Testis (tissue), 3 donors: ENCODE measurements around the gene ELOVL1. TPM values are rescaled to one million over a fixed set of nuclear protein-coding genes. Genes with fewer than 3 reads are reported as not detected.
A peak's percentile ranks its signal among the peaks of the same experiment; 100 is the strongest.

Experiments
- DNase-seq: peaks from one replicate; pipeline ENCODE4 v3.0.0-alpha.2; 2019
- H3K27ac ChIP-seq, 2 donors: fragments of 200-600 bp; sonication (generic); one replicate each; pipeline ENCODE4 v1.5.1; 2019
- H3K27me3 ChIP-seq: fragments of 200-600 bp; sonication (generic); one replicate; pipeline ENCODE4 v1.5.1; 2019
- H3K36me3 ChIP-seq: fragments of 200-600 bp; sonication (generic); one replicate; pipeline ENCODE4 v1.5.1; 2017; ENCODE audit warnings: low read depth; ENCODE audit errors: missing control alignments
- H3K4me1 ChIP-seq: fragments of 200-600 bp; sonication (generic); one replicate; pipeline ENCODE4 v1.5.1; 2019
- H3K4me3 ChIP-seq, 2 donors: fragments of 200-600 bp; sonication (generic); one replicate each; pipeline ENCODE4 v1.5.1; 2017 to 2019
- H3K9me3 ChIP-seq: fragments of 200-600 bp; sonication (generic); one replicate; pipeline ENCODE4 v1.5.1; 2017
- POLR2A ChIP-seq: fragments of 450-650 bp; IDR thresholded peaks from one replicate; pipeline ENCODE4 v1.6.1; 2017; ENCODE audit warnings: antibody characterized with exemption, mild to moderate bottlenecking, moderate library complexity
- WGBS, 2 donors: methylation state at CpG; one replicate each; pipeline ENCODE4 v1.1.5; 2018; 5-methylcytosine and 5-hydroxymethylcytosine counted together
- intact Hi-C: fragments of 100-400 bp; cut with DNase I; formaldehyde crosslinking; loops from one replicate; pipeline ENCODE4 v1.15.1; 2023; ENCODE audit warnings: low total_unique reads
- polyA plus RNA-seq: library from polyadenylated mRNA; stranded (reverse); fragments of 350-450 nt; fragmentation: Illumina TruSeq; extraction: RNeasy Lipid Tissue Mini Kit (QIAGEN cat#74804); gene quantifications from one replicate; pipeline ENCODE4 v1.2.3, GENCODE V29; 2014; ENCODE audit warnings: low read depth, low replicate concordance; ENCODE audit not compliant: insufficient read depth
- total RNA-seq, 2 donors: library from RNA; depleted of rRNA; stranded (reverse); fragments of >200 nt; gene quantifications; one replicate each; pipeline ENCODE4 v1.2.3, GENCODE V29; 2016
- TF ChIP-seq, protein P1 (sequence below), 3 experiments: fragments of 450-650 bp in 2 of 3; fragments of 200-600 bp in 1 of 3; sonication (generic) in 1 of 3; IDR thresholded peaks; one replicate each; pipeline ENCODE4 v1.5.1; 2016 to 2019; ENCODE audit warnings: antibody characterized with exemption in 3 of 3, mild to moderate bottlenecking in 2 of 3, moderate library complexity in 1 of 3

The ELOVL1 gene
- total and polyA plus RNA-seq, 3 donors from 2014 or later = 30.6 to 51.5 (median 40.1) TPM

DNA sequence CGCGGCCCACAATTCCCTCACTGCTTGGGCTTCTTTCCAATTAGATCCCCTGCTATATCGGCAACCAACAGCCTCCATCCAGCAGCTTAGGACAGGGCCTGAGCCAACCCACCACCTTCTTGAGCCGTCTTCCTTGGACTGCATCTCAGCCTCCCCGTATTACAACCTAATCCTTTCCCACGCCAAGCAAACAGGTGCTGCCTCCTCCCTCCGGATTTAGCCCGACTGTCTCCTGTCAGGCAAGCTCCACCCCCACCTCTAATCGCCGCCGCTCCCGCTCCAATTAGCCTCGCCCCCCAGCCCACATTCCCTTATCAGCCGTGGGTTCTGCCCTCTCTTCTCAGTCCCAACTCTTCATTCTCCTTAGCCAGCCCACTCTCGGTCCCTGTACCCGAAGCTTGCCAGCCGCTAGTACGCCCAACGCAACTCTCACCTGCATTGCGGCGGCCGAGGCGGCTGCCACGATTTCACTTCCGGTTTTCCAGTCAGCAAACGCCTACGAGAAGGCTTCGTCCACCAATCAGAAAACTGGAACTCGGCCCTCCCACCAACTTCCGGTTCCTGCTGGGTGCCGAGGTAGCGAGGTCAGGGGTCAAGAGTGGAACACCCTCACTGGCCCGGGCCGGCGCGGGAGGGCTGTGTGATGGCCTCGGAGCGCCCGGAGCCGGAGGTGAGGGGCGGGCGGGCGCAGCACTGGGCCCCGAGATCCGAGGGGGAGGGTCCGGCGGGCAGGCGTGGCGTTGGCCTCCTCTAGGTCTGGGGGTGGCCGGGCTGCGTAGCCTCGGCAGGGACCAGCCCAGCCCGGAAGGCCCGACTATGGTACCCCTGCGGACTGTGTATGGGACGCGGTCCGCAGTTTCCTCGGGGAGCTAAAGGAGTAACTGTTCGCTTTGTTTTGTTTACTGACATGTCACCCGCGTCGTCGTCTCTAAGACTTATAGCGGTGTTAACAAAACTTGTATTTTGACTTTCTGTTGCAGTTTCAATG lies 21.8 kb upstream of the ELOVL1 start, which contains the start of the genes MED8 and SZT2:
Gene MED8 (minus strand): TSS at position 475 of the 988 bp plus-strand sequence. CDS start 36 bp downstream, at position 439.
Gene SZT2 (plus strand): TSS at position 574 of the 988 bp plus-strand sequence. CDS start 70 bp downstream, at position 644.
- Histone ChIP-seq H3K9me3 (no peaks in the 10 kb centered on the region), H3K27ac (peak within 1 kb of the TSS; percentile 66 to 87), H3K4me1 (peaks cover 17% of the 10 kb centered on the region), H3K36me3 (no peaks in the 10 kb centered on the region), H3K27me3 (no peaks in the 10 kb centered on the region), H3K4me3 (peak within 1 kb of the TSS; percentile 87 to 99)
- intact Hi-C loops = no loop called here
- DNase-seq = peak; percentile 98
- no peak for TF ChIP-seq POLR2A
- TF ChIP-seq, protein P1, sequence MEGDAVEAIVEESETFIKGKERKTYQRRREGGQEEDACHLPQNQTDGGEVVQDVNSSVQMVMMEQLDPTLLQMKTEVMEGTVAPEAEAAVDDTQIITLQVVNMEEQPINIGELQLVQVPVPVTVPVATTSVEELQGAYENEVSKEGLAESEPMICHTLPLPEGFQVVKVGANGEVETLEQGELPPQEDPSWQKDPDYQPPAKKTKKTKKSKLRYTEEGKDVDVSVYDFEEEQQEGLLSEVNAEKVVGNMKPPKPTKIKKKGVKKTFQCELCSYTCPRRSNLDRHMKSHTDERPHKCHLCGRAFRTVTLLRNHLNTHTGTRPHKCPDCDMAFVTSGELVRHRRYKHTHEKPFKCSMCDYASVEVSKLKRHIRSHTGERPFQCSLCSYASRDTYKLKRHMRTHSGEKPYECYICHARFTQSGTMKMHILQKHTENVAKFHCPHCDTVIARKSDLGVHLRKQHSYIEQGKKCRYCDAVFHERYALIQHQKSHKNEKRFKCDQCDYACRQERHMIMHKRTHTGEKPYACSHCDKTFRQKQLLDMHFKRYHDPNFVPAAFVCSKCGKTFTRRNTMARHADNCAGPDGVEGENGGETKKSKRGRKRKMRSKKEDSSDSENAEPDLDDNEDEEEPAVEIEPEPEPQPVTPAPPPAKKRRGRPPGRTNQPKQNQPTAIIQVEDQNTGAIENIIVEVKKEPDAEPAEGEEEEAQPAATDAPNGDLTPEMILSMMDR (IDR thresholded peaks at IDR 0.05) = no peak
- WGBS, 2 donors = 0% methylated on average over 46 to 64 of the region's 65 CpGs

DNA sequence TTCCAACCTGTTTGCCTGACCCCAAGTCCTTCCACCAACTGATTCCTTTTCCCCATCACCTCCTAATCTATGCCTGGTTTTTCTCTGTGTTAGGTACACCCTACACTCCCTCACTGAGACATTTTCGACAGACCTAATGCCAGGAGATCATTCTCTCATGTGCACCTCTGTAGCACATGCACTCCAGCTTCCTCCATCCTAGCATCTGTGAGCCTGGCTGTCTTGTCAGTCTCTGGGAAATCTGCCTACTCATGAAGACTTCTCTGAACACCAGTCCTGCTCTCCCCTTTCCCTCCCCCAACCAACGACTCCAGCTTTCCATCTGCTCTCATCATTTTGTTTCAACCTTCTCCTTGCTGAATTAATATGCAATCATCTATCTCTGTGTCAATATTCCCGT lies 20.8 kb upstream of the ELOVL1 start:
- Histone ChIP-seq H3K4me1 (peaks cover 17% of the 10 kb centered on the region), H3K27me3 (no peaks in the 10 kb centered on the region), H3K36me3 (no peaks in the 10 kb centered on the region), H3K9me3 (no peaks in the 10 kb centered on the region), H3K27ac (peak overlapping the region in 1 of 2 donors; percentile 87), H3K4me3 (peak overlapping the region; percentile 87 to 99)
- no peak for TF ChIP-seq POLR2A
- TF ChIP-seq, protein P1 (IDR thresholded peaks at IDR 0.05) = no peak
- WGBS, 2 donors = 25 to 42% methylated on average over 3 of the region's 3 CpGs
- DNase-seq = no peak
- intact Hi-C loops = no loop called here

DNA sequence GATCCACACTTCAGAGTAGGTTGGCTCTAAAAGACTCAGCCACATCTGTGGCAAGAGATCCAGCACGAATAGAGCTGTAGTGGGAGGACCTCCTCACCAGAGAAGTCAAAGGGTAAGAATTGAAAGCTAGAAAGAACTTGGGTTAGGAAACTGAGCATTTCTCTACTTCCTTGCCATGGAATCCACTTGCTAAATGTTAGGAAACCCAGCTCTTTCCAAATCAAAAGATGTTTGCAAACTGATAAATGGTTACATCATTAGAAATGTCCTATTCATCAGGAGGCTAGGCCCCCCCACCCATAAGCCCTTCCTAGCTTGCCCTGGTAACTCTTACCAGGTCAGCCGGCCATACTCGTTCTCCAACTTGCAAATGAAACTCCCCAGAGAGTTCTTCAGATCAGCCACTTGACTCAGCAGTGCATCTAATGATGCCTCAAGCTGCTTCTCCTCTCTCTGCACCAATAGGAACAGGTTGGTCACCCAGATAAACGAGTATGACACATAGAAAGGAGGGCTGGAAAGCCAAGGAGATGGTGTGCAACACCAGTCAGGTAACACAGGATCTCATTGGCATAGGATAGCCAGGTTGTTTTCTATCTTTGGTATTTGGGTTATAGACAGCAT lies 20.3 kb upstream of the ELOVL1 start:
- Histone ChIP-seq H3K36me3 (no peaks in the 10 kb centered on the region), H3K9me3 (no peaks in the 10 kb centered on the region), H3K4me1 (peaks cover 17% of the 10 kb centered on the region), H3K27me3 (no peaks in the 10 kb centered on the region), H3K4me3 (no peak overlapping the region), H3K27ac (no peak overlapping the region)
- no peak for TF ChIP-seq POLR2A
- TF ChIP-seq, protein P1 (IDR thresholded peaks at IDR 0.05) = no peak
- no peak for DNase-seq
- intact Hi-C loops = no loop called here
- WGBS, 2 donors = 51 to 55% methylated on average over 4 of the region's 4 CpGs

DNA sequence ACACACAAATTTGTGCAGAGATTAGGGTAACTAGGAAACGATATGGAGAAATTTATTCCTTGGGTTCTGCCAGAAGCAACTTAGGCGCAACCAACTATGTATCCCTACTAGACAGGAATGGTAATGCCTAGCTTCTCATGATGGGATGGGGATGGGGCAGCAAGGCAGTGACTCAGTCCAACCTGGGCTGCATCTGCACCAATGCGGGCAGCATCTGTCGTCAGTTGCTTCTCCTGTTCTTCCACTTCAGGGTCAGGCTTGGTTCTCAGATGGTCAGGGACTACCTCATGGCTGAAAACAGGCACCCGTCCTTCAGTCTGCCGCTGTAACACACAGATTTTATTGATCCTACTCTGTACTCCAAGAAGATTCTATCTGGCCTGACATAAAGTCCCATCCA lies 18.9 kb upstream of the ELOVL1 start:
- intact Hi-C loops = no loop called here
- Histone ChIP-seq H3K27ac (no peak overlapping the region), H3K9me3 (no peaks in the 10 kb centered on the region), H3K4me1 (peaks cover 28% of the 10 kb centered on the region), H3K27me3 (no peaks in the 10 kb centered on the region), H3K36me3 (no peaks in the 10 kb centered on the region), H3K4me3 (no peak overlapping the region)
- TF ChIP-seq, protein P1 (IDR thresholded peaks at IDR 0.05) = no peak
- TF ChIP-seq POLR2A = no peak
- no peak for DNase-seq
- 90% methylated on average over 6 of the region's 6 CpGs for WGBS, 2 donors
